GM21737 (cell line): ENCODE results near the gene RBMS2.
"Not testable (repeated sequence)": the region's sequence is repeated elsewhere in the genome, so short reads cannot be mapped to it uniquely, and the experiment has no call there.

ENCODE experiments used
- ATAC-seq: cut with Tn5 transposase; IDR thresholded peaks from one replicate; pipeline ENCODE4 v1.9.1; 2021; ENCODE audit warnings: mild to moderate bottlenecking, moderate library complexity; ENCODE audit not compliant: unreplicated experiment

RBMS2 gene

GRCh38 chr12:56577248-56577647, 55.6 kb downstream of the RBMS2 start:
- not testable (repeated sequence) for ATAC-seq

DNA sequence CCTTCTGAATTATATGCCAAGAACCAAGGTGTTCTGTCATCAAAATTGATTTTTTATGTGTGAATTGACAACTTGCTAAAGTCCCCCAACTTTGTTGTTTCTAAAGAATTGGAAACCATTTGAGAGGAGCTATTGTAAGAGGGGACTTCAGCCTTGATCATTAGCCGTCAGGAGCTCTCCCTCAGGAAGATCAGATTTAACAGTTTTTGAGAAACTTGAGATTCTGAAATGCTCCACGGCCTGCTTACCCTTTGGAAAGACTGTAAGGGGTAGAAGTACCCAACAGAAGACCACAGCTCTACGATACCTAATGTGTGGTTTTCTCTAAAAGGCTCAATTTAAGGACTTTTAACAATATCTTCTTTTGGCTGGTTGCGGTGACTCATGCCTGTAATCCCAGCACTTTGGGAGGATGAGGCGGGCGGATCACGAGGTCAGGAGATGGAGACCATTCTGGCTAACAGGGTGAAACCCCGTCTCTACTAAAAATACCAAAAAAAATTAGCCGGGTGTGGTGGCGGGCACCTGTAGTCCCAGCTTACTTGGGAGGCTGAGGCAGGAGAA, 57.4 kb downstream of the RBMS2 start:
- no peak for ATAC-seq

DNA sequence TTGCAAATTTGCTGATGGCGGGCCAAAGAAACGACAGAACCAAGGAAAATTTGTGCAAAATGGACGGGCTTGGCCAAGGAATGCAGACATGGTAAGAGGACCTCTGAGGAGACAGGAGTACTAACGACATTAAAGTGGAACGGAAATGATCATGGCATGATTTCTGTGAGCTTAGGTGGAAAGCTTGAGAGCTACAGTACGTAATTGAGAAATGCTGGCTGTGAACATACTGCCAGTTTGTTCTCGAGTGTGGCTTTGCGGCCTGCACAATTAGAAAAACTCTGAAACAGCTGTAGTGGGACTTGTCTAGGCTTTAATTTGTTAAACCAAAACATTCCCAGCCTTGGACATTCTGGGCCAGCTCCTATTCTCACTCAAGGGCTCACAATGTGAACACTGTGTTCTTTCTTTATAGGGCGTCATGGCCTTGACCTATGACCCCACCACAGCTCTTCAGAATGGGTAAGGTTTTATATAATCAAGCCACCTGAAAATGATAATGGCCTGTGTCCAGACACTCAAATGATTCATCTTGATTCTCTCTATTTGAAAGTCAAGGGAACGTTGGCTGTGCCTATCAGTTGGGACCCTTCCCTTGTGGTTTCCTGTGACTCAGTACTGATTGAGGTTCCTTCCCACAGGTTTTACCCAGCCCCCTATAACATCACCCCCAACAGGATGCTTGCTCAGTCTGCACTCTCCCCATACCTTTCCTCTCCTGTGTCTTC, 60.0 kb downstream of the RBMS2 start:
- no peak for ATAC-seq

DNA sequence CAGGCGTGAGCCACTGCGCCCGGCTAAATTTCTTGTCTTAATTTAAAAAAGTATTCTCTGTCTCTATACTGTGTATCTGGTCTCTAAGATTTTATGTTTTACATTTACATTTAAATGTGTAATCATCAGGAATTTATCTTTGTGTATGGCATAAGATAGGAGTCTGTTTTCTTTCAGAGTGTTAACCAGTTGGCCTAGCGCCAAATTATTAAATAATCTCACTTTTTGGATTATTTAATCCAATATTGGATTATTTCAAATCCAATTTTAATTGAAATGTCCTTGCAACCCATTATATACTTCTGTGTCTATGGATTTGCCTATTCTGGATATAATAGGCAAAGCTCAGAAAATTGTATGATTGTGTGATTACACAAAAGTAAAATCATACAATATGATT, 63.5 kb downstream of the RBMS2 start:
- ATAC-seq = no peak

DNA sequence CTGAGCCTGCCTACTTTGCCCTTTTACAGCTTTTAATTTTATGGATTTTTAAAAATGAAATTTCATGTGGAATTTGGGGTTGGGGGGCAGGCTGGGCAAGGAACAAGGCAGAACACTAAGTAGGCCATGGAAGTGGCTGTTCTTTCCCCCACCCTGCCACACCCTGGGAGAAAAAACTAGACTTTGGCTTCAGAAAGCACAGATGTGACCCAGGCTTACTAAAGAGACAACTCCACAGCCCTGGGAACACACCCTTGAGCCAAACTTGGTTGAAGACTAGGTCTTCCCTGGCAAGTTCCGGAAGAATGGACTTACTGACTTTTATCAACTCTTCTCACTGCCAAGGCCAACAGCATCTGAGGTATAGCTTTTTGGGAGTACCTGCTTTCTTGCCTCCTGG, 68.2 kb downstream of the RBMS2 start:
- ATAC-seq = no peak

GRCh38 chr12:56590237-56590830, 68.7 kb downstream of the RBMS2 start:
- ATAC-seq = no peak

DNA sequence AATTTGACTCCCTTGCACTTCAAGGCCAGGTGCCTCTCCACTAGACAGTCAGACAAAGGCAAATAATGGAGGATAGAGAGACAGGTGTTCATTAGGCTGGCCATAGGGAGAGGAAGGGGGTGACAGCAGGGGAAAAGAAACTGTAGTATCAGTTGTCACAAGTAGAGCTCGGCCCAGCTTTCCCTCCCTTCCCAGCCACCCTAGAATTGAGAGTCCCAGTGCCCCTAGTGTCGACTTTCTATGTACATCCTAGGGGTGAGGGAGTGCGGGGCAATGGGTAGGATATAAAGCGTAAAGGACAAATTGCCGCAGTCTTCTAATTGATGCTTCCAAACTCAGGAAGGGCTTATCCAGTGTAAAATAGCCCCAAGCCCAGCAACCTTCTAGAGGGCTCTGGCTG, 69.5 kb downstream of the RBMS2 start:
- no peak for ATAC-seq

GRCh38 chr12:56591961-56592360, 70.3 kb downstream of the RBMS2 start:
- no peak for ATAC-seq

- no peak for ATAC-seq
These were observed 72.4 kb downstream of the RBMS2 start for GRCh38 chr12:56593909-56594621.

GRCh38 chr12:56596815-56597214, 75.2 kb downstream of the RBMS2 start:
- ATAC-seq = no peak

GRCh38 chr12:56599041-56599440, 77.4 kb downstream of the RBMS2 start:
- no peak for ATAC-seq

DNA sequence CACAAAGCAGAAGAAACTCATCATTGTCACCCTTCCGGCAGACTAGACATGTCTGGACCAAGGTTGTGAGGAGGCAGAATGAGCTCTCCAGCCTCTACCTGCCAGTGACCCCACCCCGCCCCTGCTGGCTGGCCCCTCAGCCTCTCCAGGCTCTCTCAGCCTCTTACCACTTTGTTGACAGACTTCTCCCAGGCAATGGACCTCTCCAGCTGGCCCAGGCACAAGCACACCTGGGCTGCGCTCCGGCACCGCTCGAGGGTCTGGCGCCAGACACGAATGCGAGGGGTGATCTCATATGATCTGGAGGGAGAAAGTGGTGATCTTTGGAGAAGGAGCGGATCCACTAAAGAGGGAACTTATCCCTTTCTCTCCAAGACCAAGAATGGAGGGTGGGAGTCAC, 78.2 kb downstream of the RBMS2 start:
- no peak for ATAC-seq

DNA sequence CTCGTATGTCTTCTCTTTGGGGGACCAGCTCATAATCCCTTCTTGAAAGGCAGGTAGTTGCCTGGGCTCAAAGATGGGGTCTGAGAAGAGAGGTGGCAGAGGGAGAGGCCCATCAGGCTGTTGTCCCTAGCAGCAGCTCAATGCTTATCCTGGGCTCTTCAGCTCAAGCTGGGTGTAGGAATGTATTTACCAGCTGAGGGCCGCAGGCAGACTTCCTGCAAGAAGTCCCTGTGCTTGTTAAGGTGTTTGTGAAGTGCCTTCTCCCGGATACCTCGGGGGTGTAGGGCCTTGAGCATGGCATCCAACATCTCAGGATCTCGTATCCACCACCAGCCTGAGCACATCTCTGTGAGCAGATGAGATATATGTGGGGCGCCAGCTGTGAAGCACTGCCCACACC, 79.1 kb downstream of the RBMS2 start:
- no peak for ATAC-seq

GRCh38 chr12:56601503-56601902, 79.9 kb downstream of the RBMS2 start:
- ATAC-seq = no peak

DNA sequence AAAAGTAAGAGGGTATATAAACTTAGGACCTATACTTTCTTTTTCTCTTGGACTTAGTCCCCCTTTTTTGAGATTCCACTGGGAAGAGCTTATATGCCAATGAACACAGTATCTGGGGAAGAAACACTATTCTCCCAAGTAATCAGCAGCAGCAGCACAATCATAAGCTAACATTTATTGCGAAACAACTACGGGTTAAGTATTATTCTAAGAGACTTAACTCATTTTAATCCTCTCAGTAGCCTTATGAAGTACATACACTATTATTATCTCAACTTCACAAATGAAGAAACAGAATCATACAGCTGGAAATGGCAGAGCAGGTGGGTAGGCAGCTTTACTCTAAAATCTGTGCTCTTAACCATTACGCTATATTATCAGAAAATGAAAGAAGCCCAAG, 80.6 kb downstream of the RBMS2 start:
- ATAC-seq = no peak

DNA sequence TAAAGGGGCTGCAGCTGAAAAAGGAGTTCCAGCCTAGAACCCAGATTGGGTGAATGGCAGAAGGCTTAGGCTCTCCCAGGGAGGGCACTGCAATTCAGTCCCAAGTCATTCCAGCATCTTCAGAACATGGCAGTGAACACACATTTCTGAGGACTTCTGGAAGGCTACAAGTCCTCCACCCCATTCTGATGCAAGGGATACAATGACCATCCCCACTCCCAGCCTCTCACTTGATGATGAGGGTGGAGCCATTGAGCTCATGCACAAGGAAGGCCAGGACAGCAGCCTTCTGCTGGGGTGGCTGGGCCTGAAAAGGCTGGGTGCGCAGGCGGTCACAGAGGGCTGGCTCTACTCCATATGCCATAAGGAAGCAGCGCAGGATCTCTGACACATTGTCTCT, 82.7 kb downstream of the RBMS2 start:
- ATAC-seq = no peak

- ATAC-seq = no peak
These were observed 93.0 kb downstream of the RBMS2 start for GRCh38 chr12:56614627-56615026.

DNA sequence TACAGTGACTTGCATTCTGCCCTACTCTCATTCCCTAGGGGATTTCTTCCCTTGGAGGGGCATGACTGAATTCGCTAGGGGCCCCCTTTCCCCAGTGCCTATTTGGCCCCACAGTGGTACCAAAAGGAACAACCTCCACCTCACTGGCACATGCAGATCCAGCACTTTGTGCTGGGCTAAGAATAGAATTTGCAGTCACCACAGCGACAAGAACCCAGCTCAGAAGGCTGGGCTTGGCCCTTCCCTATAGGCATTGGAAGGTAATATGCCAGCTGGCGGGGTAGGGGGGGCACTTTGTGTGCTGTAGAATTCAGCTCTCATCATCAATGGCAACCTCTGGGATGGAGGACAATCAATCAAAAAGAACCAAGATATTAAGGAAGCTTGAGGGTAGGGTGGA, 94.6 kb downstream of the RBMS2 start:
- ATAC-seq = no peak

- ATAC-seq = no peak
These were observed 95.3 kb downstream of the RBMS2 start for GRCh38 chr12:56616925-56617324.

DNA sequence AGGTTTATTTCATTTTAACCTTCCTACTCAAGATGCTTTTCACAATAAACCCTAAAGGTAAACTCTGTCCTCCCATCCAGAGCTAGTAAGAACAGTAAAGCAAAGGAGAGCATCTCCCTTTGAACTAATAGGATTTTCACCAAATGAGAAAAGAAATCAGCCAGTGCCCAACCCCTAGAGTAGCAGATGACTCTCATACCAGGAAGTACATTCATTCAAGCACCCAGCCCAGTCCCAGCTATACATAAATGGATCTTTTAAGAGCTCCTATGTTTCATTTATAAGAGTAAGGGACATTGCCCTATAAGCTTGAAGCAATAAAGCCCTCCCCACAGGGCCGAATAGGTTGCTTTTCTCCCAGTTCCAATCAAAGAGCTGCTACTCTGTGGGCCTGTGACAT, 100.9 kb downstream of the RBMS2 start:
- no peak for ATAC-seq

- ATAC-seq = no peak
These were observed 105.1 kb downstream of the RBMS2 start for GRCh38 chr12:56626701-56627100.
